Panc1 (cell line): ENCODE results near the gene SLC6A6.

Experiments
- CTCF ChIP-seq: fragments of 450-650 bp; IDR thresholded peaks from 2 replicates; pipeline ENCODE4 v1.5.1; 2017; ENCODE audit warnings: mild to moderate bottlenecking
- POLR2AphosphoS5 ChIP-seq: IDR thresholded peaks from 2 replicates; pipeline ENCODE4 v1.6.1; 2012; ENCODE audit warnings: mild to moderate bottlenecking, low read depth, low read length, moderate library complexity
- REST ChIP-seq, 2 experiments: IDR thresholded peaks; 2 replicates each; pipeline ENCODE4 v1.6.1; 2011 to 2012; ENCODE audit warnings: low read depth in 2 of 2, control low read depth in 1 of 2, low read length in 1 of 2, mild to moderate bottlenecking in 1 of 2, moderate library complexity in 1 of 2; ENCODE audit not compliant: insufficient read depth in 1 of 2
- SIN3A ChIP-seq: IDR thresholded peaks from 2 replicates; pipeline ENCODE4 v1.6.1; 2012; ENCODE audit warnings: low read depth, mild to moderate bottlenecking, low read length, moderate library complexity, borderline replicate concordance; ENCODE audit not compliant: insufficient read depth

DNA sequence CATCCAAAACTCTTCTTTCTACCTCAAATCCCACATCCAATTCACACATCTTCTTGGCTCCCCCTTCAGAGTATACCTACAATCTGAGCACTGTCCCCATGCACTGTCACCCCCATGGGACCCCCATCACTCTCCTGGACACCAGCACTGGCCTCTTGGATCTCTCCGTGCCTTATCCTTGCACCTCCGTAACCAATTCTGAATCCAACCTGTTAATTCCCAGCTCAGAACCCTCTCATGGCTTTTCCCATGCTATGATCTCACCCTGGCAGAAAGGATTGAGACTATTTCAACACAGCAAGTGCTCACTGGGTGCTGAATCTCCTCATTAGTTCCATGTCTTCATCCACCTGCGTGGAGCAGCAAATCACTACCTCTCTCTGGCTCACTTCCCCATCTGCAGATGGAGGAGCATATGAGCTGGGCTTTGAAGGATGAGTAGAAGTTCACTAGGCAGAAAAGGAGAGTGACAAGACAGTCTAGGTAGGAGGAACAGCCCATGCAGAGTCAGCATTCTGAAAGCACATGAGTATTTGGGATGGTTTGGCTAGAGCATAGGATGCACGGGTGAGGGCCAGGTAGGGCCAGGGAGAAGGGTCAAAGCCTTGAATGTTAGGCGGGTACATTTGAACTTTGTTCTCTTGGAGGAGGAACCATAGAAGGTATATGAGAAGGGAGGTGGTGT lies 48.7 kb downstream of the SLC6A6 start:
- TF ChIP-seq CTCF (no peak), POLR2AphosphoS5 (no peak), REST (IDR thresholded peaks at IDR 0.05; ENCODE audit: insufficient read depth in 1 of 2, low read depth in 2 of 2, low read length in 1 of 2) (no peak), SIN3A (no peak)
